ENCODE measurements around the gene SERPINI2. TPM values are rescaled to one million over a fixed set of nuclear protein-coding genes. Genes with fewer than 3 reads are reported as not detected.

Gene SERPINI2
- total RNA-seq, 1 donor = not detected

DNA sequence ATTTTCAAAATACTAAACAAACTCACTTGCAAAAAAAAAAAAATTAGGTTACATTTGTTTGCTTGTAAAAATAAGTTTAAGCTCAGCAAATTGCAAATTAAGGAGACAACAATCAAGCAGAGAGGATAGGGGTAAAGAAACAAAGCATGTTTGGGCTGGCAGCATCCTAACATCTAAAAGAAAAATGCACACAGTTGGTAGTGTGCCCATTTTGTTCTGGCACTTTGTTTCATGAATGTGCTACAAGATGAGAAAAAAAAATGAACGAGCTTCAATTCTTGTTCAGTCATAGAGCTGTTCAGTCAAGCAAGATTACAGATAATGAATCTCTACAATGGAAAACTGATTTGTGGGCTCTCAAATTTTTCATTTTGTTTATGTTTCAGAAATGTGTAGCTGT is 76.0 kb downstream of the SERPINI2 start:
- Histone ChIP-seq H3K4me1 (ENCODE audit: insufficient read depth, low read length) (no peaks in the 10 kb centered on the region), H3K9me3 (ENCODE audit: low read depth, low read length) (no peaks in the 10 kb centered on the region), H3K4me3 (ENCODE audit: low read length) (no peak overlapping the region), H3K27me3 (ENCODE audit: insufficient read depth, low read length) (no peaks in the 10 kb centered on the region)

DNA sequence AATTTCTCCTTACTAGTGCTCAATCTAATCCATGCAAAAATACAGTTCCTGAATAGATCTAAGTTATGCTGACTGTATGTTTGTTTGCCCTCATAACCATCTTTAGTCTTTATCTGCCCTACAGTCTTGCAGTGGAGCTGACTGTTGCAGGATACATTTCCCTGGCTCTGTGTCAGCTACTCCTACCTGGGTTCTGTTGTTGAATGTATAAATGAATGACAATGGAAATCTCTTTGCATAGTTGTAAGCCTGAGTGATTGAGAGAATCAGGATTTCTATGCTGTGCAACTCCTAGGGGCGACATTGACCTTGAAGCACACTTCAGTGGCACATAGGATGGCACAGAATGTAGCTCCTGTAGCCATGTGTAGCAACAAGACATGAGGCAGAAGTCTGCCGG is 77.8 kb downstream of the SERPINI2 start:
- H3K27me3 ChIP-seq (ENCODE audit: insufficient read depth, low read length) = no peaks in the 10 kb centered on the region
- no peaks in the 10 kb centered on the region for H3K4me1 ChIP-seq (ENCODE audit: insufficient read depth, low read length)
- H3K4me3 ChIP-seq (ENCODE audit: low read length) = no peak overlapping the region
- H3K9me3 ChIP-seq (ENCODE audit: low read depth, low read length) = no peaks in the 10 kb centered on the region

- Histone ChIP-seq H3K27me3 (ENCODE audit: insufficient read depth, low read length) (no peaks in the 10 kb centered on the region), H3K4me3 (ENCODE audit: low read length) (no peak overlapping the region), H3K9me3 (ENCODE audit: low read depth, low read length) (no peaks in the 10 kb centered on the region), H3K4me1 (ENCODE audit: insufficient read depth, low read length) (no peaks in the 10 kb centered on the region)
Measured at GRCh38 chr3:167394003-167394402, 79.8 kb downstream of the SERPINI2 start.

Other genes with a start within 250 kb of the SERPINI2 start
- not detected for gene ZBBX, start 93.7 kb downstream of the SERPINI2 start, total RNA-seq
- 4.8 TPM for gene WDR49, start 179.9 kb upstream of the SERPINI2 start, total RNA-seq